ENCODE data around the gene BOLL. TPM values are rescaled to one million over a fixed set of nuclear protein-coding genes. Genes with fewer than 3 reads are reported as not detected.
"Not testable (repeated sequence)": the region's sequence is repeated elsewhere in the genome, so short reads cannot be mapped to it uniquely, and the experiment has no call there.

BOLL gene
- total and polyA plus RNA-seq, 9 donors: 0.62 to 1.7 (median 1.3) TPM

DNA sequence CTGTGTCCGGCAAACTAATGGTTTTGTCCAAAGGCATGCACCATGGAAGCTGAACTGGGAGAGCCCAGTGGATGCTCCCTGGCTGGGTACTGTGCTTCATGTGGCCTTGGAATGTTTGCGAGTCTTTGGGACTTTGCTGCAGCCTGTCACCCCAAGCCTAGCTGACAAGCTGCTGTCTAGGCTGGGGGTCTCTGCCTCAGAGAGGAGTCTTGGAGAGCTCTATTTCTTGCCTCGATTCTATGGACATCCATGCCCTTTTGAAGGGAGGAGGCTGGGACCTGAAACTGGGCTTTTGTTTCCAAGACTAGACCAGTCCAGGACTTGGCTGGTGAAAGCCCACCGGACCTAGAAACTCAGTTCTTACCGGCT lies 78.3 kb downstream of the BOLL start:
- Histone ChIP-seq H3K9me3 (replicated peaks; ENCODE audit: control insufficient read depth, low read depth, low read length) (no peaks in the 10 kb centered on the region), H3K4me3 (ENCODE audit: low read length) (peak overlapping the region; percentile 80), H3K36me3 (ENCODE audit: control insufficient read depth, insufficient read depth, low read length) (no peaks in the 10 kb centered on the region), H3K27me3 (ENCODE audit: control insufficient read depth, insufficient read depth, low read length) (no peaks in the 10 kb centered on the region), H3K4me1 (ENCODE audit: control insufficient read depth, insufficient read depth, low read length) (peaks cover 15% of the 10 kb centered on the region), H3K27ac (ENCODE audit: low read length) (no peak overlapping the region)
- 36% methylated on average over 3 of the region's 5 CpGs for WGBS (ENCODE audit: insufficient coverage)
- DNase-seq: no peak

DNA sequence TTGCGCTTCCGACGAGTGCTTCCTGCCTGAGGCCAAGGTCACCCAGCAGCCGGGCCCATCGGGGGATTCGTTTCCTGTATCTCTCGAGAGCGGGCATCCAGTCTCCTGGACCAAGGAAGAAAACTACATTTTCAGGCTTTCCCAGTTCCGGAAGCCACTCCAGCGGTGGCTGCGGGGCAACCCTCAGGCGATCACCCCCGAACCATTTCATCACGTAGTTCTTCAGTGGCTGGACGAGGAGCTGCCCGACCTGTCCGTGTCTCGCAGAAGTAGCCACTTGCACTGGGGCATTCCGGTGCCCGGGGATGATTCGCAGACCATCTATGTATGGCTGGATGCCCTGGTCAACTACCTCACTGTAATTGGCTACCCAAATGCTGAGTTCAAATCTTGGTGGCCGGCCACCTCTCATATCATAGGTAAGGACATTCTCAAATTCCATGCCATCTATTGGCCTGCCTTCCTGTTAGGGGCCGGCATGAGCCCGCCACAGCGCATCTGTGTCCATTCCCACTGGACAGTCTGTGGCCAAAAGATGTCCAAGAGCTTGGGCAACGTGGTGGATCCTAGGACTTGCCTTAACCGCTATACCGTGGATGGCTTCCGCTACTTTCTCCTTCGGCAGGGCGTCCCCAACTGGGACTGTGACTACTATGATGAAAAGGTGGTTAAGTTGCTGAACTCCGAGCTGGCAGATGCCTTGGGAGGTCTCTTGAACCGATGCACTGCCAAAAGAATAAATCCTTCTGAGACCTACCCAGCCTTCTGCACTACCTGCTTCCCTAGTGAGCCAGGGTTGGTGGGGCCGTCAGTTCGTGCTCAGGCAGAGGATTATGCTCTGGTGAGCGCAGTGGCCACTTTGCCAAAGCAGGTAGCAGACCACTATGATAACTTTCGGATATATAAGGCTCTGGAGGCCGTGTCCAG lies 78.9 kb downstream of the BOLL start:
- Histone ChIP-seq H3K4me1 (ENCODE audit: control insufficient read depth, insufficient read depth, low read length) (peaks cover 15% of the 10 kb centered on the region), H3K9me3 (replicated peaks; ENCODE audit: control insufficient read depth, low read depth, low read length) (no peaks in the 10 kb centered on the region), H3K27ac (ENCODE audit: low read length) (no peak overlapping the region), H3K27me3 (ENCODE audit: control insufficient read depth, insufficient read depth, low read length) (no peaks in the 10 kb centered on the region), H3K4me3 (ENCODE audit: low read length) (peak overlapping the region; percentile 80), H3K36me3 (ENCODE audit: control insufficient read depth, insufficient read depth, low read length) (no peaks in the 10 kb centered on the region)
- 7% methylated on average over 29 of the region's 38 CpGs for WGBS (ENCODE audit: insufficient coverage)
- DNase-seq: peak; percentile 24

DNA sequence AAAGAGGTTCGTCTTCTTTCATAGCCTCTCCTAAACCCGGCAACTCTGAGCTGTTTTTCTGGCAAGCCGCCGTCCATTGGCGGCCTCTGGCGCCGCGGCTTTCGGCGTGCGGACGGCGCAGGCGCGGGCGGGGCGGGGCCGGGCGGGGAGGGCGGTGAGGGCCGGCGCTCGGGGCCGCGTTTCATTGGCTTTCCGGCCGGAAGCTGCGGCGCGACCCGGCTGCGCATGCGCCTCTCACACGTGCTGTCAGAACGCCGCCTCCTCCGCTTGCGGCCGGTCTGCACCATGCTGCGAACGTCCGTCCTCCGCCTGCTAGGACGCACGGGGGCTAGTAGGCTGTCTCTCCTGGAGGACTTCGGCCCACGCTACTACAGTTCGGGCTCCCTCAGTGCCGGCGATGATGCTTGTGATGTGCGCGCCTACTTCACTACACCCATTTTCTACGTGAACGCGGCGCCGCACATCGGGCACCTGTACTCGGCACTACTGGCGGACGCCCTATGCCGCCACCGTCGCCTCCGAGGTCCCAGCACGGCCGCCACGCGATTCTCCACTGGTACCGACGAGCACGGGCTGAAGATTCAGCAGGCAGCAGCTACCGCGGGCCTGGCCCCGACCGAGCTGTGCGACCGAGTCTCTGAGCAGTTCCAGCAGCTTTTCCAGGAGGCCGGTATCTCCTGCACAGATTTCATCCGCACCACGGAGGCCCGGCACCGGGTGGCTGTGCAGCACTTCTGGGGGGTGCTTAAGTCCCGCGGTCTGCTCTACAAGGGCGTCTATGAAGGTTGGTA lies 79.8 kb downstream of the BOLL start, which contains the start of gene MARS2:
Gene MARS2, plus strand, starts transcription at position 249 of the 791 bp plus-strand sequence. Its CDS starts 37 bp downstream, at position 286.
- DNase-seq: peak; percentile 97
- peak within 1 kb of the TSS; percentile 94 for H3K27ac ChIP-seq (ENCODE audit: low read length)
- H3K4me1 ChIP-seq (ENCODE audit: control insufficient read depth, insufficient read depth, low read length): peaks cover 15% of the 10 kb centered on the region
- under 1% methylated on average over 83 of the region's 86 CpGs for WGBS (ENCODE audit: insufficient coverage)
- peak within 1 kb of the TSS; percentile 80 for H3K4me3 ChIP-seq (ENCODE audit: low read length)
- no peaks in the 10 kb centered on the region for H3K36me3 ChIP-seq (ENCODE audit: control insufficient read depth, insufficient read depth, low read length)
- no peaks in the 10 kb centered on the region for H3K9me3 ChIP-seq (replicated peaks; ENCODE audit: control insufficient read depth, low read depth, low read length)
- no peaks in the 10 kb centered on the region for H3K27me3 ChIP-seq (ENCODE audit: control insufficient read depth, insufficient read depth, low read length)

DNA sequence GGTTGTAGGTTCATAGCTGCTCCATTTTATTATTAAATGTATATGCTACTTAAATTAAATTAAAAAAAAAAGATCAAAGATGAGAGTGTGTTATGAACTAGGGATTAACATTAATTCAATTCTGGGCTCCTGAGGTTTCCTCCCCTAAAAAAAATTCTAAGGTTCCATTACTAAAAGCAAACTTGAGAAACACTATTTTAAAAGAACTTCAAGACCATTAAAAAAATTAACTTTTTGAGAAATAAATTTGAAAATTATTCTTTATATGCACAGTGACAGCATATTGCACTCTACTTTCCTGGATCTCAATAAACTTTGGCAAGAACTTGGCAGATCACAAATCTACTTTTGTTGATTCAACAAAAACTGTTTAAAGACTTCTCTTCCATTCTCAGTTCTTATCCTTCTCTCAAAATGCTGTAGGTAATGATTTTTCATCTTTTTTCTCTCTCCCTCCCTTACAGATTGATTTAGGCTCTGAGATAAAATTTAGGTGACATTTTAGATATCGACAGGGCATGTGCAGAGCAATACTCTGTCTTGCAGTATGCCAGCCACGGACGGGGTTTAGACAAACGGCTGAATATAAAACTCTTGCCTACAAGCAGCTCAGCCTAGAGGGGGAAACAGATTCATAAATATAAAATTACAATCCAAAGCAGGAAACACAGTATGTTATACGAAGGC lies 80.5 kb downstream of the BOLL start:
- no peaks in the 10 kb centered on the region for H3K9me3 ChIP-seq (replicated peaks; ENCODE audit: control insufficient read depth, low read depth, low read length)
- no peaks in the 10 kb centered on the region for H3K27me3 ChIP-seq (ENCODE audit: control insufficient read depth, insufficient read depth, low read length)
- H3K27ac ChIP-seq (ENCODE audit: low read length): peak overlapping the region; percentile 94
- peaks cover 15% of the 10 kb centered on the region for H3K4me1 ChIP-seq (ENCODE audit: control insufficient read depth, insufficient read depth, low read length)
- peak overlapping the region; percentile 65 for H3K4me3 ChIP-seq (ENCODE audit: low read length)
- H3K36me3 ChIP-seq (ENCODE audit: control insufficient read depth, insufficient read depth, low read length): no peaks in the 10 kb centered on the region
- DNase-seq: no peak
- WGBS (ENCODE audit: insufficient coverage): no CpG with 5 or more reads among the region's 5 CpGs

DNA sequence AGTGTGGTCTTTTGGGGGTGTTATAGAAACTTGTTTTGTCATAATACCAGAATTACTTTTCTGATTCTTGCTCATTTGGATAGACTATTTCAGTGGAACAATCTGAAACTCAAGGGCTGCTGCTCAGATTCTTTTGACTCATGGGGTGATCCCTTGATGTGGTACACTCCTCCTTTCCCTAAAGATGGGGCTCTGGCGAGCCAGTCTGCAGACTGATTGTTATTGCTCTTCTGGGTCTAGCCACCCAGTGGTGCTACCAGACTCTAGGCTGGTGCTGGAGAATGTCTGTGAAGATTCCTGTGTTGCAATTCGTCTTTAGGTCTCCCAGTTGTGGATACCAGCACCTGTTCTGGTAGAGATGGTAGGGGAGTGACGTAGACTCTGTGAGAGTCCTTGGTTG lies 84.2 kb downstream of the BOLL start:
- no peak for DNase-seq
- H3K36me3 ChIP-seq (ENCODE audit: control insufficient read depth, insufficient read depth, low read length): no peaks in the 10 kb centered on the region
- 79% methylated on average over 2 of the region's 3 CpGs for WGBS (ENCODE audit: insufficient coverage)
- peaks cover under 1% of the 10 kb centered on the region for H3K4me1 ChIP-seq (ENCODE audit: control insufficient read depth, insufficient read depth, low read length)
- no peak overlapping the region for H3K27ac ChIP-seq (ENCODE audit: low read length)
- no peak overlapping the region for H3K4me3 ChIP-seq (ENCODE audit: low read length)
- H3K27me3 ChIP-seq (ENCODE audit: control insufficient read depth, insufficient read depth, low read length): no peaks in the 10 kb centered on the region
- H3K9me3 ChIP-seq (replicated peaks; ENCODE audit: control insufficient read depth, low read depth, low read length): no peaks in the 10 kb centered on the region

DNA sequence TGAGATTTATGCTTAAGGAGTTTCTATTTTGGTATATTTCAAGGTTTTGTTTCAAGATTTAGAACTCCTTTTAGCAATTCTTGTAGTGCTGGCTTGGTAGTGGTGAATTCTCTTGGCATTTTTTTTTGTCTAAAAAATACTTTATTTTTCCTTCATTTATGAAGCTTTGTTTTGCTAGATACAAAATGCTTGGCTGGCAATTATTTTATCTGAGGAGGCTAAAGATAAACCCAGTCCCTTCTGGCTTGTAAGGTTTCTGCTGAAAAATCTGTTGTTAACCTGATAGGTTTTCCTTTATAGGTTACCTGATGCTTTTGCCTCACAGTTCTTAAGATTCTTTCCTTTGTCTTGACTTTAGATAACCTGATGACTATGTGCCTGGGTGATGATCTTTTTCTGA lies 85.4 kb downstream of the BOLL start:
- not testable (repeated sequence) for H3K4me3 ChIP-seq (ENCODE audit: low read length); H3K9me3 ChIP-seq (replicated peaks; ENCODE audit: control insufficient read depth, low read depth, low read length); H3K27me3 ChIP-seq (ENCODE audit: control insufficient read depth, insufficient read depth, low read length); H3K27ac ChIP-seq (ENCODE audit: low read length); H3K36me3 ChIP-seq (ENCODE audit: control insufficient read depth, insufficient read depth, low read length); H3K4me1 ChIP-seq (ENCODE audit: control insufficient read depth, insufficient read depth, low read length); DNase-seq

DNA sequence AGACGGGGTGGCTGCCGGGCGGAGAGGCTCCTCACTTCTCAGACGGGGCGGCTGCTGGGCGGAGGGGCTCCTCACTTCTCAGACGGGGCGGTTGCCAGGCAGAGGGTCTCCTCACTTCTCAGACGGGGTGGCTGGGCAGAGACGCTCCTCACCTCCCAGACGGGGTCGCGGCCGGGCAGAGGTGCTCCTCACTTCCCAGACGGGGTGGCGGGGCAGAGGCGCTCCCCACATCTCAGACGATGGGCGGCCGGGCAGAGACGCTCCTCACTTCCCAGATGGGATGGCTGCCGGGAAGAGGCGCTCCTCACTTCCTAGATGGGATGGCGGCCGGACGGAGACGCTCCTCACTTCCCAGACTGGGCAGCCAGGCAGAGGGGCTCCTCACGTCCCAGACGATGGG lies 88.5 kb downstream of the BOLL start:
- not testable (repeated sequence) for H3K4me3 ChIP-seq (ENCODE audit: low read length); H3K4me1 ChIP-seq (ENCODE audit: control insufficient read depth, insufficient read depth, low read length); H3K36me3 ChIP-seq (ENCODE audit: control insufficient read depth, insufficient read depth, low read length); H3K9me3 ChIP-seq (replicated peaks; ENCODE audit: control insufficient read depth, low read depth, low read length); H3K27me3 ChIP-seq (ENCODE audit: control insufficient read depth, insufficient read depth, low read length); DNase-seq; H3K27ac ChIP-seq (ENCODE audit: low read length)
- WGBS (ENCODE audit: insufficient coverage): no CpG with 5 or more reads among the region's 29 CpGs

DNA sequence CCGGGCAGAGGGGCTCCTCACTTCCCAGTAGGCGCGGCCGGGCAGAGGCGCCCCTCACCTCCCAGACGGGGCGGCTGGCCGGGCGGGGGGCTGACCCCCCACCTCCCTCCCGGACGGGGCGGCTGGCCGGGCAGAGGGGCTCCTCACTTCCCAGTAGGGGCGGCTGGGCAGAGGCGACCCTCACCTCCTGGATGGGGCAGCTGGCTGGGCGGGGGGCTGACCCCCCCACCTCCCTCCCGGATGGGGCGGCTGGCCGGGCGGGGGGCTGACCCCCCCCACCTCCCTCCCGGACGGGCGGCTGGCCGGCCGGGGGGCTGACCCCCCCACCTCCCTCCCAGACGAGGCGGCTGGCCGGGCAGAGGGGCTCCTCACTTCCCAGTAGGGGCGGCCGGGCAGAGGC lies 89.1 kb downstream of the BOLL start:
- no CpG with 5 or more reads among the region's 30 CpGs for WGBS (ENCODE audit: insufficient coverage)
- H3K4me1 ChIP-seq (ENCODE audit: control insufficient read depth, insufficient read depth, low read length); H3K9me3 ChIP-seq (replicated peaks; ENCODE audit: control insufficient read depth, low read depth, low read length); H3K27ac ChIP-seq (ENCODE audit: low read length); H3K27me3 ChIP-seq (ENCODE audit: control insufficient read depth, insufficient read depth, low read length); H3K4me3 ChIP-seq (ENCODE audit: low read length); DNase-seq; H3K36me3 ChIP-seq (ENCODE audit: control insufficient read depth, insufficient read depth, low read length): not testable (repeated sequence)

DNA sequence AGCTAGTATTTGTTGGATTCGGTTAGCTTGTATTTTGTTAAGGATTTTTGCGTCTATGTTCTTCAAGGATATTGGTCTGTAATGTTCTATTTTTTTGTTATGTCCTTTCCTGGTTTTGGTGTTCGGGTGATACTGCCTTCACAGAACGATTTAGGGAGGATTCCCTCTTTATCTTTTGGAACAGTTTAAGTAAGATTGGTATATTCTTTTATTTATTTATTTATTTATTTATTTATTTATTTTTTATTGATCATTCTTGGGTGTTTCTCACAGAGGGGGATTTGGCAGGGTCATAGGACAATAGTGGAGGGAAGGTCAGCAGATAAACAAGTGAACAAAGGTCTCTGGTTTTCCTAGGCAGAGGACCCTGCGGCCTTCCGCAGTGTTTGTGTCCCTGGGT lies 89.9 kb downstream of the BOLL start:
- H3K9me3 ChIP-seq (replicated peaks; ENCODE audit: control insufficient read depth, low read depth, low read length); H3K27ac ChIP-seq (ENCODE audit: low read length); H3K36me3 ChIP-seq (ENCODE audit: control insufficient read depth, insufficient read depth, low read length); DNase-seq; H3K4me3 ChIP-seq (ENCODE audit: low read length); H3K27me3 ChIP-seq (ENCODE audit: control insufficient read depth, insufficient read depth, low read length); H3K4me1 ChIP-seq (ENCODE audit: control insufficient read depth, insufficient read depth, low read length): not testable (repeated sequence)
- no CpG with 5 or more reads among the region's 6 CpGs for WGBS (ENCODE audit: insufficient coverage)

DNA sequence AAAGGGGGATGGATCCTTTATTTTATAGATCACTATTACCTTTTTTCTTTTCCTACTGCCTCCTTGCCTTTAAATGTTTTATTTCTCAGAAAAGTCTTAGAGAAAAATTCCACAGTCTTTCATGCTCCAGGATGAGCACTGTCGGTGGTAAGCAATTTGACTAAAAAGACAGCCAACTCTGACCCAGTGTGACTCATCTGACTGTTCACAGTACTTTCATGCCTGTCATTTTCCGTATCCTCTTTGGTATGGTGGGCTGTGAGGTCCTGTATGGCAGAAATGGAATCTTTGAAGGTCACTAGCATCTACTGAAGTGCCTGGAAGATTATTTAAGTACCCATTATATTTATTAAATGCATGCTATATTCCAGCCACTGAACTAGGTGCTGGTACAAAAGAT lies 107.6 kb downstream of the BOLL start:
- 71% methylated on average over 1 of the region's 2 CpGs for WGBS (ENCODE audit: insufficient coverage)
- H3K4me3 ChIP-seq (ENCODE audit: low read length): no peak overlapping the region
- no peak overlapping the region for H3K27ac ChIP-seq (ENCODE audit: low read length)
- no peaks in the 10 kb centered on the region for H3K9me3 ChIP-seq (replicated peaks; ENCODE audit: control insufficient read depth, low read depth, low read length)
- no peaks in the 10 kb centered on the region for H3K27me3 ChIP-seq (ENCODE audit: control insufficient read depth, insufficient read depth, low read length)
- no peaks in the 10 kb centered on the region for H3K36me3 ChIP-seq (ENCODE audit: control insufficient read depth, insufficient read depth, low read length)
- peaks cover 4% of the 10 kb centered on the region for H3K4me1 ChIP-seq (ENCODE audit: control insufficient read depth, insufficient read depth, low read length)
- peak; percentile 7 for DNase-seq
